Measurements from ENCODE around the gene TRPM5.

Gene TRPM5

DNA sequence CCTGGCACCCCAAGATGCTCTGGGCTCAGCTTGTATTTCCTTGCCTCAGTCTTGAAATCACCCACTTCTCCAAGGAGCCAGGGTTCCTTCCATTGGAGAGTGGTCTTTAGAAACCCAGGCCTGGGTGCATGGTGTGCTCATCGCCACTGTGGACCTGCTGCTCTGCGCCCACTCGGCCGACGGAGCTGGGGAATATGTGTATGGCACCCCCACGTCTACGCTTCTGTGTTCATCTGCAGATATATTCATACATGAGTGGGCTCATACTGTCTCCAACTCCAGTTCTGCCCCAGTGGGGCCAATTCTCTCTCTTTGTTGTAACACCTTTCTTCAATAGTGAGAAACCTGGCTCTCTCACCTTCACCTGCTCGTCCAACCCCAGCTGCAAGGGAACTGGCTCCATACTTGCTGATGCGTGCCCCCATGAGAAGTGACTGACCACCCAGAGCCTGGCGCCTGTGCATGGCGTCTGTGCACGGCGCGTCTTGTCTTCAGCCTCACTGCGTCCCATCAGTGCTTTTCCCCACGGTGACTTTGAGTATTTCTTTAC lies 40.3 kb upstream of the TRPM5 start:
- no peak overlapping the region for H3K4me3 ChIP-seq (replicated peaks; ENCODE audit: insufficient read depth, low read length)
- TF ChIP-seq GABPA (IDR thresholded peaks at IDR 0.05; ENCODE audit: low read depth), result no peak
- TF ChIP-seq, protein P1, sequence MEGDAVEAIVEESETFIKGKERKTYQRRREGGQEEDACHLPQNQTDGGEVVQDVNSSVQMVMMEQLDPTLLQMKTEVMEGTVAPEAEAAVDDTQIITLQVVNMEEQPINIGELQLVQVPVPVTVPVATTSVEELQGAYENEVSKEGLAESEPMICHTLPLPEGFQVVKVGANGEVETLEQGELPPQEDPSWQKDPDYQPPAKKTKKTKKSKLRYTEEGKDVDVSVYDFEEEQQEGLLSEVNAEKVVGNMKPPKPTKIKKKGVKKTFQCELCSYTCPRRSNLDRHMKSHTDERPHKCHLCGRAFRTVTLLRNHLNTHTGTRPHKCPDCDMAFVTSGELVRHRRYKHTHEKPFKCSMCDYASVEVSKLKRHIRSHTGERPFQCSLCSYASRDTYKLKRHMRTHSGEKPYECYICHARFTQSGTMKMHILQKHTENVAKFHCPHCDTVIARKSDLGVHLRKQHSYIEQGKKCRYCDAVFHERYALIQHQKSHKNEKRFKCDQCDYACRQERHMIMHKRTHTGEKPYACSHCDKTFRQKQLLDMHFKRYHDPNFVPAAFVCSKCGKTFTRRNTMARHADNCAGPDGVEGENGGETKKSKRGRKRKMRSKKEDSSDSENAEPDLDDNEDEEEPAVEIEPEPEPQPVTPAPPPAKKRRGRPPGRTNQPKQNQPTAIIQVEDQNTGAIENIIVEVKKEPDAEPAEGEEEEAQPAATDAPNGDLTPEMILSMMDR (IDR thresholded peaks at IDR 0.05; ENCODE audit: insufficient read depth, low read length), result no peak
- no peak for TF ChIP-seq SPI1 (IDR thresholded peaks at IDR 0.05; ENCODE audit: borderline replicate concordance, low read depth)
- TF ChIP-seq, protein P2, sequence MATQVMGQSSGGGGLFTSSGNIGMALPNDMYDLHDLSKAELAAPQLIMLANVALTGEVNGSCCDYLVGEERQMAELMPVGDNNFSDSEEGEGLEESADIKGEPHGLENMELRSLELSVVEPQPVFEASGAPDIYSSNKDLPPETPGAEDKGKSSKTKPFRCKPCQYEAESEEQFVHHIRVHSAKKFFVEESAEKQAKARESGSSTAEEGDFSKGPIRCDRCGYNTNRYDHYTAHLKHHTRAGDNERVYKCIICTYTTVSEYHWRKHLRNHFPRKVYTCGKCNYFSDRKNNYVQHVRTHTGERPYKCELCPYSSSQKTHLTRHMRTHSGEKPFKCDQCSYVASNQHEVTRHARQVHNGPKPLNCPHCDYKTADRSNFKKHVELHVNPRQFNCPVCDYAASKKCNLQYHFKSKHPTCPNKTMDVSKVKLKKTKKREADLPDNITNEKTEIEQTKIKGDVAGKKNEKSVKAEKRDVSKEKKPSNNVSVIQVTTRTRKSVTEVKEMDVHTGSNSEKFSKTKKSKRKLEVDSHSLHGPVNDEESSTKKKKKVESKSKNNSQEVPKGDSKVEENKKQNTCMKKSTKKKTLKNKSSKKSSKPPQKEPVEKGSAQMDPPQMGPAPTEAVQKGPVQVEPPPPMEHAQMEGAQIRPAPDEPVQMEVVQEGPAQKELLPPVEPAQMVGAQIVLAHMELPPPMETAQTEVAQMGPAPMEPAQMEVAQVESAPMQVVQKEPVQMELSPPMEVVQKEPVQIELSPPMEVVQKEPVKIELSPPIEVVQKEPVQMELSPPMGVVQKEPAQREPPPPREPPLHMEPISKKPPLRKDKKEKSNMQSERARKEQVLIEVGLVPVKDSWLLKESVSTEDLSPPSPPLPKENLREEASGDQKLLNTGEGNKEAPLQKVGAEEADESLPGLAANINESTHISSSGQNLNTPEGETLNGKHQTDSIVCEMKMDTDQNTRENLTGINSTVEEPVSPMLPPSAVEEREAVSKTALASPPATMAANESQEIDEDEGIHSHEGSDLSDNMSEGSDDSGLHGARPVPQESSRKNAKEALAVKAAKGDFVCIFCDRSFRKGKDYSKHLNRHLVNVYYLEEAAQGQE (IDR thresholded peaks at IDR 0.05; ENCODE audit: insufficient replicate concordance, low read depth), result no peak
- no peak for TF ChIP-seq POLR2AphosphoS5 (IDR thresholded peaks at IDR 0.05; ENCODE audit: low read depth)
- DNase-seq (ENCODE audit: low read depth in 1 of 2, low spot score in 1 of 2), result no peak
- H3K27ac ChIP-seq (replicated peaks), result no peak overlapping the region
- H3K27me3 ChIP-seq (ENCODE audit: insufficient read depth, poor library complexity, severe bottlenecking), result no peaks in the 10 kb centered on the region

DNA sequence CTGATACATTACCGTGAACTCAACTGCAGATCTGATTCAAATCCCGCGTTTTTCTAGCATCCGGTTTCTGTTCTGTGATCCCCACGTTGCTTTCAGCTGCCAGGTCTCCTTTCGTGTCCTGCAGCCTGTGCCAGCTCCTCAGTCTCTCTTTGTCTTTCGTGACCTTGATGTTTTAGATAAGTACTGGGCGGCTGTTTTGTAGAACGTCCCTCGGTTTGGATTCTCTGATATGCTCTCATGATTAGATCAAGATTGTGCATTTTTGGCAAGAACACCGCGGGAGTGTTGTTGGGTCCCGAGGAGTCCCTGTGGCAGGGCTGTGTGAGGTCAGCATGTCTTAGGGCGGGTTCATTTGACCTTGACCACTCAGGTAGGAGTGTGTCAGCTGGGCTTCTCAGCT lies 39.1 kb upstream of the TRPM5 start:
- H3K4me3 ChIP-seq (replicated peaks; ENCODE audit: insufficient read depth, low read length), result no peak overlapping the region
- no peak overlapping the region for H3K27ac ChIP-seq (replicated peaks)
- no peaks in the 10 kb centered on the region for H3K27me3 ChIP-seq (ENCODE audit: insufficient read depth, poor library complexity, severe bottlenecking)
- TF ChIP-seq GABPA (IDR thresholded peaks at IDR 0.05; ENCODE audit: low read depth) (no peak), SPI1 (IDR thresholded peaks at IDR 0.05; ENCODE audit: borderline replicate concordance, low read depth) (no peak), POLR2AphosphoS5 (IDR thresholded peaks at IDR 0.05; ENCODE audit: low read depth) (no peak)
- TF ChIP-seq, protein P2 (IDR thresholded peaks at IDR 0.05; ENCODE audit: insufficient replicate concordance, low read depth), result no peak
- TF ChIP-seq, protein P1 (IDR thresholded peaks at IDR 0.05; ENCODE audit: insufficient read depth, low read length), result no peak
- DNase-seq (ENCODE audit: low read depth in 1 of 2, low spot score in 1 of 2), result no peak

DNA sequence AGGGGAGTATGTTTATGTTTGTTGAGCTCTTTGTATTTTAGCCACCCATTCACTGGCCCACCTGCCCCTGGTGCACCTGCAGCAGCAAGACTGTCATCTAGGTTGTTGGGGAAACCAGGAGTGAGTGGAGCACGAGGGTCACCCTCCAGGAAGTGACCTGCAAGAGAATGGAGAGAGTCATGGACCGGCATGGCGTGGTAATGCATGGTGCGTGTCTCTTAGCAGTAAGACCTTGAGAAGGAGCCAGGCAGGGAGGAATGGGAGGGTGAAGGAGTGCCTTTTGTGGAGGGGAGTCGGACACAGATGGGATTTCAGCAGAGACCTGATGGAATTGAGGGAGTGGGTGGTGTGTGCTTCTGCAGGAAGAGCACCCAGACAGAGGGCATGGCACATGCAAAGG lies 38.4 kb upstream of the TRPM5 start:
- no peak for TF ChIP-seq GABPA (IDR thresholded peaks at IDR 0.05; ENCODE audit: low read depth)
- TF ChIP-seq POLR2AphosphoS5 (IDR thresholded peaks at IDR 0.05; ENCODE audit: low read depth), result no peak
- TF ChIP-seq, protein P2 (IDR thresholded peaks at IDR 0.05; ENCODE audit: insufficient replicate concordance, low read depth), result no peak
- TF ChIP-seq, protein P1 (IDR thresholded peaks at IDR 0.05; ENCODE audit: insufficient read depth, low read length), result no peak
- TF ChIP-seq SPI1 (IDR thresholded peaks at IDR 0.05; ENCODE audit: borderline replicate concordance, low read depth), result no peak
- Histone ChIP-seq H3K4me3 (replicated peaks; ENCODE audit: insufficient read depth, low read length) (no peak overlapping the region), H3K27me3 (ENCODE audit: insufficient read depth, poor library complexity, severe bottlenecking) (no peaks in the 10 kb centered on the region), H3K27ac (replicated peaks) (no peak overlapping the region)
- DNase-seq (ENCODE audit: low read depth in 1 of 2, low spot score in 1 of 2), result no peak

All from HL-60 (cell line).